ENCODE results near the gene CATSPERZ. TPM values are rescaled to one million over a fixed set of nuclear protein-coding genes. Genes with fewer than 3 reads are reported as not detected.

CATSPERZ gene
- total and polyA plus RNA-seq, 9 of the 15 experiments (the other 6 are each of a cell fraction or from before 2014, with no cell fraction given): 0.86 to 8.5 (median 3.5) TPM

DNA sequence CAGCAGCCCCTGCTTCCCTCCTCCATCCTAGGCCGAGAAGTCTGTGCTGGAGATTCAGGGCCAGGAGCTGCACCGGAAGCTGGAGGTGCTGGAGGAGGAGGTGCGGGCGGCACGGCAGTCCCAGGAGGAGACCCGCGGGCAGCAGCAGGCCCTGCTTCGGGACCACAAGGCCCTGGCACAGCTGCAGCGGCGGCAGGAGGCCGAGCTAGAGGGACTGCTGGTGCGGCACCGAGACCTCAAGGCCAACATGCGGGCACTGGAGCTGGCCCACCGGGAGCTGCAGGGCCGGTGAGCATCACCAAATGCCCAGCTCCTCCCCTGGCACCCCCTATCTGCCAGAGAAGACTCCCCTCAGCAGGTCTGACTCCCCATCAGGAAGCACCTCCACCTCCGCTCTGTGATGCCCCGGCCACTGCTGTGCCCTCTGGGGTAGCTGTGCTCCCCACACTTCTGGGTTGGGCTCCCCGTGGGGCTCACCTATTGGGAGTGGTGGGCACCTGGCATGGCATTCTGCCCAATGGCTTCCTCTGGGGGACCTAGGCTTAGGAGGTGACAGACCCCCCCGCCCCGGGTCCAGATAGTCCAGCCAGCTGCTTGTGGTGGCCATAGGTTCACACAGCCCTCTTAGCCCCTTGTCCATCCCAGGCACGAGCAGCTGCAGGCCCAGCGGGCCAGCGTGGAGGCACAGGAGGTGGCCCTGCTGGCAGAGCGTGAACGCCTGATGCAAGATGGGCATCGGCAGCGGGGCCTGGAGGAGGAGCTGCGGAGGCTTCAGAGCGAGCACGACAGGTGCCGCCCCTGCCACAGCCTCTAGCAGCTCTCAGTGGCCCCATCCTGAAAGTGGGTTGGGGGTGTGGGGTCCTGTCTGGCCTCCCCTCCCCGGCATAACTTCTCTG, 52.2 kb downstream of the CATSPERZ start:
- BruUV-seq (replicated peaks): no TSS peak
- POLR2A ChIA-PET: interaction anchor here (0.8 to 1.4 kb wide), 6 partner anchors 8 to 110 kb away, joined by 3 to 5 read pairs (median 3); no protein-coding TSS in a partner anchor

More for the DNA sequence above, 52.2 kb downstream of the CATSPERZ start:
- Histone ChIP-seq H3K27ac (ENCODE audit: extremely low read depth, low read depth, low read length) (no peak overlapping the region), H4K20me1 (replicated peaks; ENCODE audit: control insufficient read depth, insufficient read depth, low read length) (no peaks in the 10 kb centered on the region), H3K9me3 (replicated peaks; ENCODE audit: control insufficient read depth, insufficient read depth, low read depth, low read length) (no peaks in the 10 kb centered on the region), H3K4me3 (no peak overlapping the region), H3K79me2 (ENCODE audit: control insufficient read depth, insufficient read depth, low read length) (peaks cover 7% of the 10 kb centered on the region; the same call in 1 of the 3 replicates), H3K9me1 (ENCODE audit: control insufficient read depth, insufficient read depth, low read length) (peaks cover 3% of the 10 kb centered on the region), H3K4me1 (replicated peaks in 1 of 2; ENCODE audit: control insufficient read depth in 2 of 2, insufficient read depth in 2 of 2, low read length in 2 of 2) (peaks cover 18 to 79% of the 10 kb centered on the region in 2 experiments), H3K4me2 (ENCODE audit: insufficient read depth, low read length) (no peak overlapping the region), H3K27me3 (ENCODE audit: control insufficient read depth in 2 of 2, insufficient read depth in 2 of 2, low read length in 2 of 2) (no peaks in the 10 kb centered on the region), H2AFZ (ENCODE audit: low read depth, low read length) (no peak overlapping the region), H3K9ac (ENCODE audit: insufficient read depth in 1 of 2, low read depth in 2 of 2, low read length in 2 of 2) (peak overlapping the region in 1 of 2 experiments; percentile 23; a peak in 1 of 4 replicates), H3K36me3 (ENCODE audit: control insufficient read depth, insufficient read depth, low read length) (no peaks in the 10 kb centered on the region)
- TF ChIP-seq C11orf30 (IDR thresholded peaks at IDR 0.05; ENCODE audit: low read depth): no peak
- no peak for TF ChIP-seq HDAC8 (tag; IDR thresholded peaks at IDR 0.05)
- no peak for TF ChIP-seq ZNF668 (CRISPR knock-in tag; IDR thresholded peaks at IDR 0.05)
- no peak for TF ChIP-seq RFX1 (IDR thresholded peaks at IDR 0.05)
- TF ChIP-seq, protein P1, sequence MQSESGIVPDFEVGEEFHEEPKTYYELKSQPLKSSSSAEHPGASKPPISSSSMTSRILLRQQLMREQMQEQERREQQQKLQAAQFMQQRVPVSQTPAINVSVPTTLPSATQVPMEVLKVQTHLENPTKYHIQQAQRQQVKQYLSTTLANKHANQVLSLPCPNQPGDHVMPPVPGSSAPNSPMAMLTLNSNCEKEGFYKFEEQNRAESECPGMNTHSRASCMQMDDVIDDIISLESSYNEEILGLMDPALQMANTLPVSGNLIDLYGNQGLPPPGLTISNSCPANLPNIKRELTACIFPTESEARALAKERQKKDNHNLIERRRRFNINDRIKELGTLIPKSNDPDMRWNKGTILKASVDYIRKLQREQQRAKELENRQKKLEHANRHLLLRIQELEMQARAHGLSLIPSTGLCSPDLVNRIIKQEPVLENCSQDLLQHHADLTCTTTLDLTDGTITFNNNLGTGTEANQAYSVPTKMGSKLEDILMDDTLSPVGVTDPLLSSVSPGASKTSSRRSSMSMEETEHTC (IDR thresholded peaks at IDR 0.05): no peak
- TF ChIP-seq, protein P2, sequence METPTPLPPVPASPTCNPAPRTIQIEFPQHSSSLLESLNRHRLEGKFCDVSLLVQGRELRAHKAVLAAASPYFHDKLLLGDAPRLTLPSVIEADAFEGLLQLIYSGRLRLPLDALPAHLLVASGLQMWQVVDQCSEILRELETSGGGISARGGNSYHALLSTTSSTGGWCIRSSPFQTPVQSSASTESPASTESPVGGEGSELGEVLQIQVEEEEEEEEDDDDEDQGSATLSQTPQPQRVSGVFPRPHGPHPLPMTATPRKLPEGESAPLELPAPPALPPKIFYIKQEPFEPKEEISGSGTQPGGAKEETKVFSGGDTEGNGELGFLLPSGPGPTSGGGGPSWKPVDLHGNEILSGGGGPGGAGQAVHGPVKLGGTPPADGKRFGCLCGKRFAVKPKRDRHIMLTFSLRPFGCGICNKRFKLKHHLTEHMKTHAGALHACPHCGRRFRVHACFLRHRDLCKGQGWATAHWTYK (CRISPR knock-in tag; IDR thresholded peaks at IDR 0.05): no peak
- no peak for TF ChIP-seq RBBP5 (IDR thresholded peaks at IDR 0.05; ENCODE audit: borderline replicate concordance, insufficient read depth, low read length, poor library complexity, severe bottlenecking)
- TF ChIP-seq, protein P3, sequence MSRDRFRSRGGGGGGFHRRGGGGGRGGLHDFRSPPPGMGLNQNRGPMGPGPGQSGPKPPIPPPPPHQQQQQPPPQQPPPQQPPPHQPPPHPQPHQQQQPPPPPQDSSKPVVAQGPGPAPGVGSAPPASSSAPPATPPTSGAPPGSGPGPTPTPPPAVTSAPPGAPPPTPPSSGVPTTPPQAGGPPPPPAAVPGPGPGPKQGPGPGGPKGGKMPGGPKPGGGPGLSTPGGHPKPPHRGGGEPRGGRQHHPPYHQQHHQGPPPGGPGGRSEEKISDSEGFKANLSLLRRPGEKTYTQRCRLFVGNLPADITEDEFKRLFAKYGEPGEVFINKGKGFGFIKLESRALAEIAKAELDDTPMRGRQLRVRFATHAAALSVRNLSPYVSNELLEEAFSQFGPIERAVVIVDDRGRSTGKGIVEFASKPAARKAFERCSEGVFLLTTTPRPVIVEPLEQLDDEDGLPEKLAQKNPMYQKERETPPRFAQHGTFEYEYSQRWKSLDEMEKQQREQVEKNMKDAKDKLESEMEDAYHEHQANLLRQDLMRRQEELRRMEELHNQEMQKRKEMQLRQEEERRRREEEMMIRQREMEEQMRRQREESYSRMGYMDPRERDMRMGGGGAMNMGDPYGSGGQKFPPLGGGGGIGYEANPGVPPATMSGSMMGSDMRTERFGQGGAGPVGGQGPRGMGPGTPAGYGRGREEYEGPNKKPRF (IDR thresholded peaks at IDR 0.05; ENCODE audit: low read depth, low read length): no peak
- TF ChIP-seq NFE2 (IDR thresholded peaks at IDR 0.05; ENCODE audit: low read depth): no peak
- WGBS (ENCODE audit: insufficient coverage, low coverage, missing lambda C conversion rate): 64% methylated on average over 24 of the region's 33 CpGs
- FAIRE-seq (no peak), DNase-seq (ENCODE audit: extremely low read depth in 1 of 4, low spot score in 3 of 4) (no peak), ATAC-seq (no peak)
- intact Hi-C loops (cut with micrococcal nuclease) (no loop called here), in situ Hi-C loops (cut with MboI) (no loop called here)
- CTCF ChIA-PET (ENCODE audit: low intra/inter-chr PET ratio): interaction anchor here (0.6 kb wide), 1 partner anchor 33 kb away, joined by 3 read pairs; no protein-coding TSS in a partner anchor
